Measurements from ENCODE around the gene ZNF655. TPM values are rescaled to one million over a fixed set of nuclear protein-coding genes. Genes with fewer than 3 reads are reported as not detected.

ZNF655 gene
- total RNA-seq, 2 experiments from 2014 or later = 51.1 to 52.0 TPM

- Mint-ChIP-seq H3K36me3 (ENCODE audit: low read depth) (peaks cover 88% of the 10 kb centered on the region), H3K27ac (peak overlapping the region; percentile 98), H3K9me3 (ENCODE audit: low read depth) (no peaks in the 10 kb centered on the region), H3K27me3 (no peaks in the 10 kb centered on the region), H3K4me3 (peak overlapping the region; percentile 88), H3K4me1 (peaks cover 73% of the 10 kb centered on the region)
- DNase-seq (peak; percentile 74), ATAC-seq (peak; percentile 60)
- intact Hi-C loops (cut with DNase I, micrococcal nuclease) = loop anchor here in 1 of 2 experiments (5.0 kb wide), 2 partner anchors 163 to 368 kb away; no protein-coding TSS in a partner anchor
- ChIA-PET POLR2A (interaction anchor here (0.6 to 1.0 kb wide), 3 partner anchors 21 to 295 kb away, joined by 3 read pairs; partner anchors contain the start of gene TRIM4), CTCF (interaction anchor here (0.6 to 1.5 kb wide), 4 partner anchors 8 to 100 kb away, joined by 3 to 4 read pairs (median 4); no protein-coding TSS in a partner anchor)
Observed at GRCh38 chr7:99623702-99624447, 65.4 kb downstream of the ZNF655 start.

DNA sequence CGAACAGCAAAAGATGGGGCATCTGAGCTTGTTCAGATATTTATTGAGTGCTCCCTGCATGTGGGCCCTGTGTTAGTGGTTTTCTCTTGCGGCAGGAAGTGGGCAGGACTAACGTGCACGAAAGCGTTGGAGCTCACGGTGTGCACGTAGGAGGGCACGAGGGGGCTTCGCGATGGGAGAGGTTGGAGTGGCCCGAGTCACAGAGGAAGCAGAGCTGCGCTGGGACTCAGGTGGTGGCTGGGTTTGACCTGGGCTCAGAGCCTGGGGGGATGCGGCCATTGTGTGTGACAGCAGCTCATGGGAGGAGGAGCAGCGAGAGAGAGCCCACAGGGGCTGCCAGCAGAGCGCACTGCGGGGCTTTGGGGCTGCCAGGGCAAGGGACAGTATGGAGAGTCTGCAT lies 66.0 kb downstream of the ZNF655 start:
- intact Hi-C loops (cut with DNase I, micrococcal nuclease) = loop anchor here in 1 of 2 experiments (5.0 kb wide), 2 partner anchors 163 to 368 kb away; no protein-coding TSS in a partner anchor

GRCh38 chr7:99625321-99625720 lies 66.9 kb downstream of the ZNF655 start:
- DNase-seq (peak; percentile 22), ATAC-seq (no peak)
- ChIA-PET CTCF (interaction anchor here (0.5 to 0.6 kb wide), 2 partner anchors 101 to 885 kb away, joined by 3 read pairs; no protein-coding TSS in a partner anchor), POLR2A (no interaction called here)
- H3K9me3 Mint-ChIP-seq (ENCODE audit: low read depth) = no peaks in the 10 kb centered on the region
- H3K27ac Mint-ChIP-seq = peak overlapping the region; percentile 98
- peaks cover 71% of the 10 kb centered on the region for H3K4me1 Mint-ChIP-seq
- no peaks in the 10 kb centered on the region for H3K27me3 Mint-ChIP-seq
- H3K4me3 Mint-ChIP-seq = peak overlapping the region; percentile 88
- peaks cover 86% of the 10 kb centered on the region for H3K36me3 Mint-ChIP-seq (ENCODE audit: low read depth)
- intact Hi-C loops (cut with DNase I, micrococcal nuclease) = no loop called here

More for the DNA sequence above, 66.0 kb downstream of the ZNF655 start:
- DNase-seq (peak; percentile 89), ATAC-seq (peak; percentile 76)
- peak overlapping the region; percentile 88 for H3K4me3 Mint-ChIP-seq
- CTCF ChIA-PET = interaction anchor here (0.6 to 1.5 kb wide), 4 partner anchors 9 to 101 kb away, joined by 3 to 4 read pairs (median 4); no protein-coding TSS in a partner anchor
- peaks cover 67% of the 10 kb centered on the region for H3K4me1 Mint-ChIP-seq
- POLR2A ChIA-PET = interaction anchor here (0.5 to 1.0 kb wide), 5 partner anchors 21 to 295 kb away, joined by 3 to 4 read pairs (median 3); partner anchors contain the start of gene TRIM4
- no peaks in the 10 kb centered on the region for H3K9me3 Mint-ChIP-seq (ENCODE audit: low read depth)
- H3K36me3 Mint-ChIP-seq (ENCODE audit: low read depth) = peaks cover 86% of the 10 kb centered on the region
- no peaks in the 10 kb centered on the region for H3K27me3 Mint-ChIP-seq
- peak overlapping the region; percentile 98 for H3K27ac Mint-ChIP-seq

GRCh38 chr7:99625961-99626360 lies 67.5 kb downstream of the ZNF655 start:
- ATAC-seq = no peak
- no peak for DNase-seq
- no peaks in the 10 kb centered on the region for H3K9me3 Mint-ChIP-seq (ENCODE audit: low read depth)
- H3K36me3 Mint-ChIP-seq (ENCODE audit: low read depth) = peaks cover 87% of the 10 kb centered on the region
- intact Hi-C loops (cut with DNase I, micrococcal nuclease) = no loop called here
- peak overlapping the region; percentile 88 for H3K4me3 Mint-ChIP-seq
- no peaks in the 10 kb centered on the region for H3K27me3 Mint-ChIP-seq
- ChIA-PET CTCF (interaction anchor here (0.5 kb wide), 1 partner anchor 102 kb away, joined by 3 read pairs; no protein-coding TSS in a partner anchor), POLR2A (no interaction called here)
- H3K27ac Mint-ChIP-seq = peak overlapping the region; percentile 98
- H3K4me1 Mint-ChIP-seq = peaks cover 72% of the 10 kb centered on the region

Other genes starting within 250 kb of the ZNF655 start
- gene ARPC1A, start 232.7 kb upstream of the ZNF655 start, total RNA-seq = 10 to 100 TPM; 52.3 to 65.6 TPM
- gene ARPC1B, start 183.9 kb upstream of the ZNF655 start, total RNA-seq = 100 to 1,000 TPM; 318 to 326 TPM
- 100 to 1,000 TPM; 171 TPM for gene PDAP1, start 150.0 kb upstream of the ZNF655 start, total RNA-seq
- 100 to 1,000 TPM; 140 to 190 TPM for gene BUD31, start 149.7 kb upstream of the ZNF655 start, total RNA-seq
- 1 to 10 TPM; 4.7 to 7.7 TPM for gene PTCD1, start 119.8 kb upstream of the ZNF655 start, total RNA-seq
- 10 to 100 TPM; 56.1 to 57.9 TPM for gene CPSF4, start 119.7 kb upstream of the ZNF655 start, total RNA-seq
- gene ATP5MF, start 92.5 kb upstream of the ZNF655 start, total RNA-seq = 100 to 1,000 TPM; 342 to 386 TPM
- gene ZNF789, start 85.8 kb upstream of the ZNF655 start, total RNA-seq = 10 to 100 TPM; 18.2 to 18.9 TPM
- gene ZNF394, start 58.4 kb upstream of the ZNF655 start, total RNA-seq = 10 to 100 TPM; 24.8 to 26.3 TPM
- 10 to 100 TPM; 10.1 to 12.1 TPM for gene ZKSCAN5, start 54.0 kb upstream of the ZNF655 start, total RNA-seq
- 1 to 10 TPM; 4.9 to 5.5 TPM for gene FAM200A, start 6.5 kb upstream of the ZNF655 start, total RNA-seq
- gene TMEM225B, start 39.6 kb downstream of the ZNF655 start, total RNA-seq = under 1 TPM; 0.57 to 0.58 TPM
- 10 to 100 TPM; 20.5 to 25.2 TPM for gene ZSCAN25, start 58.3 kb downstream of the ZNF655 start, total RNA-seq
- not detected for gene CYP3A5, start 121.4 kb downstream of the ZNF655 start, total RNA-seq
- gene CYP3A7, start 176.6 kb downstream of the ZNF655 start, total RNA-seq = not detected
- not detected for gene CYP3A4, start 225.5 kb downstream of the ZNF655 start, total RNA-seq

Measured in activated CD4-positive, alpha-beta T cell treated with anti-CD3 and anti-CD28 coated beads for 36 hours (primary cell).